Measurements from ENCODE around the gene RIPPLY3.
A peak's percentile ranks its signal among the peaks of the same experiment; 100 is the strongest.

RIPPLY3 gene

GRCh38 chr21:37006486-37007291, at the start of gene RIPPLY3:
Gene RIPPLY3 (plus strand): TSS chr21:37006702. CDS start chr21:37006773, 71 bp downstream.
- peak in 3 of 6 experiments; percentile 4 to 26 (median 6) for DNase-seq

DNA sequence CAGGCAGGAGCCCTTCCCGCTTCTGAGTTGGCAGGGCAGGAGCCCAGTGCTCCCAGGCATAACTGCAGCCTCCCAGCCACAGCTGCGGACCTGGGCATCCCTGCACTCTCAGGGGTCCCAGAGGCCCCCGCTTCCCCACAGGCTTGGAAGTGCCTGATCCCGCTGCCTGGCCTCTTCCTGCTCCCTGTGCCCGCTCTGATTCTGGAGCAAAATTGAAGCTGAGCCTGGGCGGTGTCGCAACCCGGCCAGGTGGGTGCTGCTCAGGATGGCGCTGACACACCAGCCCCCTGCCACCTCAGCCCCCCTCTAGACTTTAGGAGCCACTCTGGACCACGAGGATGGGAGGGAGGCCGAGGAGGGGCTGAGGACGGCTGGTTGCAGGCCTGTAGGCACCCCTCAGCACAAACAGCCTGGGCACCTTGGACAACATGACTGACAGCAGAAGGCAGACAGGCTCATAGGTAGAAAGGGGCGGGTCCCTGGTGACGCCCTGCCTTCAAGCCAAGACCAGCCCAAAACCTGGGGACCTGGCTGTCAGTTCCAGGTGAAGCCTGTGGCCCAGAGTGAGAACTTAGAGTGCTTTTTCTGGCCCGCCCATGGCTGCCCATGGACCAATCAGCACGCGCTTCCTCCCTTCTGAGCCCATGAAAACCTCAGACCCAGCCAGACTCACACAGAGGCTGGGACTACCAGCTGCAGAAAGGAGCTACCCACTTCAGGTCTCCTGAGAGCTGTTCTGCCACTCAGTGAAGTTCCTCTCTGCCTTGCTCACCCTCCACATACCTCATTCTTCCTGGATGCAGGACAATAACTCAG, 47.3 kb upstream of the RIPPLY3 start:
- no peak for DNase-seq

DNA sequence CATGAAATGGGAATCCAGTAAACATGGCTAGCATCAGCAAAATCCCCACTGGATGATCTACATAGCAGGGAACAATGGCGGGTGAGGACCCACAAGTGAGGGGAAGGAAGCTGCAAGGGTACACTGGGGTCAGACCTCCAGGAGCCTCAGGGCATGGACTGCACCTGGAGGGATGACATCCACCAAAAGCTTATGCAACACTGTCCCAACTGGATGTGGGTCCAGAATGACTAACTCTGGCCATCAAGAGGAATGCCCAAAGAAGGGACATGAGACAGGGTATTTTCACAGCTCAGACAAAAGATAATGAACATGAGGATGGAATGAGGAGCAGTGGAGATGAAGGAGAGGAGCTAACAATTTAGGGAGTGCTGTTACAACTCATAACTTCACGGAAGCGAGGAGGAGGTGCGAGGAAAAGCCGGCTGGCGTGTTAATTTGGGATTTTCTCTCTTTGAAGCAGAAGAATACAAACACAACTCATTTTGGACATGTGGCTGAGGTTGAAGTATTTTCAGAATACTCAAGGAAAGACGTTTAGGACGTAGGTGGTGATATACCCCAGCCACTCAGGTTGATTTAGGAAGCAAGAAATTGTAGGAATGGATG, 45.7 kb upstream of the RIPPLY3 start:
- DNase-seq = no peak

DNA sequence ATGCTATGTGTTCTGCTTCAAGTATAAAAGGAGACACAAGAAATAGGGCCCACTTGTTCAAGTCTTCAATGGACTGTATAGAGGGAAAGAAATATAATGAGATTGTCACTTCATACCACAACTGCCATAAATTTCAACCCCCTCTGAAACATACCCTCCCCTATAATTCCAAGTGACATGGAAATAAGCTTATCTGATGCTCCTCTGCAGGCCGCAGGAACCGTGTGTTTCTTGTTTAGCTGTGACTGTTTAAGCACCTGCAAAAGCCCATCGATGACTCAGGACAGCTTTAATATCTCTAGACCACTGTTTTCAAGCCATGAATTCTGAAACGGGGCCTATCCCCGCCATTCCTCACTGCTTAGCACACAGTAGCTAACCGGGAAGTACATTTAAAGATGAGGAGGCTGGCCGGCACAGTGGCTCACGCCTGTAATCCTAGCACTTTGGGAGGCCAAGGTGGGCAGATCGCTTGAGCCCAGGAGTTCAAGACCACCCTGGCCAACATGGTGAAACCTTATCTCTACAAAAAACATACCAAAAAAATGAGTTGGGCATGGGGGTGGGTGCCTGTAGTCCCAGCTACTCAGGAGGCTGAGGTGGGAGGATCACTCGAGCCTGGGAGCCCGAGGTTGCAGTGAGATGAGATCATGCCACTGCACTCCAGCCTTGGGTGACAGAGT, 44.3 kb upstream of the RIPPLY3 start:
- DNase-seq = no peak

GRCh38 chr21:36964398-36964797, 42.1 kb upstream of the RIPPLY3 start:
- no peak for DNase-seq

DNA sequence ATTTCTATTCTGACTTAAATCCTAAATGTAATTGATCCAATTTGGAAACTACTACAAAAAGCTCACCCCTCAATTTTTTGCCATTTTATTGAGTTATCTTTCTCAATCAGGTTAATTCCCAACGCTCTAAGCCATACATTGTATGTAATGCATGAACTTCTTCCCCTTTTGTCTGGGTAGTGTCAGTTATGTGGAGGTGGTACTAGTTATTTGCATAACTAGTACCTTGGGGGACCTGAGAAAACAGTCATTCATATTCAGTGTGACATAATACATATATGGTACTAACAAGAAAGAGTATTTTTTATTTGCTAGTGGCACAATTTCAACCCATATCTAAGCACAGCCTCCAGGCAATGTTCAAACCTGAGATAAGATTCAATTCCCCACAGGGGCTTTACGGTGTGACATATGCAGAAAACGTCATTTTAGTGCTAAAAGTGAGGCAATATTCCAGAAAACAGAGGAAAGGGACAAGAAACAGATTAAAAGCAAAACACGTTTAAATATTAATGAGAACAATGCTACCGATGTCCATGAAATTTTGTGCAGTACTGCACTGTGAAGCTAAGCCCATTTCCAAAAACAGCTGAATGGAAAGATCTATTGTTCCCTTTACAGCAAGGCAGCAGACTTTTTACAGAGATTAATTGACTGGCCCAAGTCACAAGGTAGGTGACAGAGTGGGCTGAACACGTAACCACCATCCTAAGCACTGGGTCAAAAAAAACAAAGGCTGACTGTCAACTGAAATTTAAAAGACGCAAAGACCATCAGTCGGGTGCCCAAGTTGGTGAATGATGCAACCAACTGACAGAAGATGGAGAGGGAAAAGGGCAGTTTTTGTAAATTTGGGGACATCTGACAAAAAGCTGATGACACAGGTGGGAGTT, 41.4 kb upstream of the RIPPLY3 start:
- no peak for DNase-seq

DNA sequence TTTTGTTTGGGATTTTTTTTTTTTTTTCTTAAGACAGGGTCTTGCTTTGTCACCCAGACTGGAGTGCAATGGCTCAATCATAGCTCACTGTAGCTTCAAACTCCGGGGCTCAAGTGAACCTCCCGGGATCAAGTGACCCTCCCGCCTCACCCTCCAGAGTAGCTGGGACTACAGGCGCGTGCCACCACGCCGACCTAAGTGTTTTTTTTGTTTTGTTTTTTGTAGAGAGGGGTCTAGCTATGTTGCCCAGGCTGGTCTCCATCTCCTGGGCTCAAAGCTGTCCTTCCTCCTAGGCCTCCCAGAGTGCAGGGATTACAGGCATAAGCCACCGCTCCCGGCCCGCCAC, 40.8 kb upstream of the RIPPLY3 start:
- DNase-seq = no peak

GRCh38 chr21:36966066-36966820, 40.3 kb upstream of the RIPPLY3 start, which contains the start of gene HLCS:
Gene HLCS (minus strand): TSS chr21:36966669. CDS start chr21:36966638, 31 bp downstream.
- DNase-seq = peak; percentile 47 to 78 (median 66)

DNA sequence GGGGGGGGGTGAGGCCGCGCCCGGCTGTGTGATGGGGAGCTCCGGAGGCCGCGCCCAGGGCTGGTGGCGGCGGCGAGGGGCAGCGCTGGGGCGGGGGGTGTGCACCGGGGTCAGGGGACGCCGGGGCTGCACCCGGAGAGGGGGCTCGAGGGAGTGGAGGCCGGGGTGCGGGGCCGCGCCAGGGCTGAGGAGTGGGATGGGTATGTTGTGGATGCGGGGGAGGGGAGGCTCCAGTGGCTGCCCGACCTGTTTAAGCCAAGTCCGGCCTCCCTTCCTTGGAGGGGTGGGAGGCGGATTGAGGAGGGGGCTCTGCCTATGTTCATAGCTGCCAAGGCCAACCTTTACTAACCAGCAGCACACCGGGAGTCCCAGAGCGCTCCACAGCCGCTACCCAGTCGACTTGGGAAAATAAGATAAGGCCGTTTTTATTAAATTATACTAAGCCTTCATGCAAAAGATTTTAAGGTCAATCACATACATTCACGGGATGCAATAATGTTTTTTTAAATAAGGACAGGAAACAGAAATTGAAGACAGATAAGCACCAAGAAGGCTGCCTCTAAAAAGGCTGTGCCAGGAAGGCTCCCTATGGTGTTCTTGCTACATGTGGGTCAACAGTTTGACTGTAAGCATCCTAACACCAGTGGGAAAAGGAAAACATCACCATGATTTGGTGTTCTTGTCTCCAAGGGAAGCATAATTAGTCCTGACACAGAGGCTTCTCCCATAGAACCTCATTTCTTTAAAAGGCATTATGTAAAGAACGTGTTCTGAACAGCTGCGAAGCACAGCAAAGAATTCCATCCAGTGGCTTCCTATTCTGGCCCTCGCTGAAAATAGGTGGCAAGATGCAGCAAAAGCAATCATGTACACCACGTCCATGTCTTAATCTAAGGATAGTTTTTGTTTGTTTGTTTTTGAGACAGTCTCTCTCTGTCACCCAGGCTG, 39.4 kb upstream of the RIPPLY3 start:
- peak in 1 of 6 experiments; percentile 23 for DNase-seq

DNA sequence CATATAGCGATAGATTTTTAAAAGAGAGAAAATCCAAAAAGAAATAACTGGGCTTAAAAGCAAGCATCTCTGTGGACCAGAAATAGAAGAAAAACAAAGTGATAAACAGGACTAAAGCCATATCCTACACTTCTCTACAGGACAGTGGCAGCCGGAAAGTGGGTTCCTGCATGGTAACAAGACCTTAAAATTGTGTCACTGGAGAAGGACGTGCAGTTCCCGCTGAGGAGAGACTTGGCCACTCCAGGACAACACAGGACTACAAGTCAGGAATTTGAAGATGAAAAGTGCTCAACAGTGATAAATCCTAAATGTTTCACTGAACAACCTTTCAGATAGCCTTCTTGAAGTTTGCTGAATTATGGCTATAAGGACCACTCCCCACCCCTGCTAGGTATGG, 38.1 kb upstream of the RIPPLY3 start:
- no peak for DNase-seq

DNA sequence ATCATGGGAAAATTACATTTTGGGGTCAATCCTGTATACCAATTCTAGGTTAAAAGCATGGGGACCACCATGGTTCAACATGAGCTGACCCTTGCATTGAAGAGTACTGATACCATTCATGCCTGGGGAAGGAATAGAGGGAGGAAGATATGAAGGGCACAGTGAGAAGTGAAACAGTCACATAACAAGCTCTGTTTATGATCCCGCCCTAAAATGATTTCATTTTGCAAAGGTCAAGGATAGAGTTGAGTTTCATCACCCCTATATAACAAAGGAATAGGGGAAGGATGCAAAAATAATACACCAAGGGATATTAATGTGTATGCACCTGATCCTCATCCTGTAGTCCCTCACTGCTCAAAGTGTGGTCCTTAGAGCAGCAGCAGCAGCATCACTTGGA, 37.5 kb upstream of the RIPPLY3 start:
- no peak for DNase-seq

DNA sequence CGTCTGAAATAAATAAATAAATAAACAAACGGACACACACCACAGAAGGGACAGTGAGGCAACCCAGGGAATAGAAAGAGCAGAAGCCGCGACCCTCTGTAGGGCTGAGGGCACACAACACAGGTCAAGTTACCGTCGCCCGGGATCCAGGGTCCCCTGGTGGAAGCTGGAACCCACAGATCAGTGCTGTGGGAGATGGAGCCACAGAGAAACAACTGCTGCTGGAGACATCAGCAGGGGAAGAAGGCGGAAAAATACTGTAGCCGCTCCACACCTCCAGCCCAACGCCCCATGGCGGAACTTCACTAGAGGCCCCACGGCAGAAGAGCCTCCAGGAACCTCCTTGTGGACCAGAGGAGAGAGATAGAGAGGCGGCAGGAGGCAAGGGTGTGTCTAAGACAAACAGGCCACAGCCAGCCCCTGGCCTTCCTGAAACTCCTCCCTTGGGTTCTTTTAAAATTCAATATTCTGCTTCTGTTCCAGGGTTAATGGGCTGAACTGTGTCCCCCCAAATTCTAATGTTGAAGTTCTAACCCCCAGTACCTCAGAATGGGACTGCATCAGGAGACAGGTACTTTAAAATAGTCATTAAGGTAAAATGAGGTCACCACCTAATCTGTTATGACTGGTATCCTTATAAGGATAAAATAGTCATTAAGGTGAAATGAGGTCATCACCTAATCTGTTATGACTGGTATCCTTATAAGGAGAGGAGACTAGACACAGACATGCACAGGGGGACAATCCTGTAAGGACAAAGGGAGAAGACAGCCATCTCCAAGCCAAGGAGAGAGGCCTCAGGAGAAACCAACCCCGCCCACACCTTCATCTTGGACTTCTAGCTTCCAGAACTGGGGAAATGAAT, 32.3 kb upstream of the RIPPLY3 start:
- DNase-seq = no peak

DNA sequence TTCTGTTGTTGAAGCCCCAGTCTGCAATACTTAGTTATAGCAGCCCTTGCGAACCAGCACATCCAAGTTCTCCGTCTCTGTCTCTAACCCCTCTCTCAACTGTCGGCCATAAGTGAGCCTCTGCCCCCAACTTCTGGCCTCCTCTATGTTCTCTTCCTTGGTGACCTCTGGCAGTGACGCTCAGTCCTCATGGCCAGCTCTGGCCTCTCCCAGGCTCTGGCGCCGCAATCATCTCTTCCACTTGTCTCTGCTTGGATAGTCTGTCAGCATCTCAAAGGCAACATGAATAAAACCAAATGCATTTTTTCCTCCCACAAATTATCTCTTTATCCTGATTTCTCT, 31.7 kb upstream of the RIPPLY3 start:
- DNase-seq = no peak

- DNase-seq = no peak
These were observed 30.2 kb upstream of the RIPPLY3 start for GRCh38 chr21:36976228-36976861.

- DNase-seq = peak in 1 of 6 experiments; percentile 16
These were observed 29.4 kb upstream of the RIPPLY3 start for GRCh38 chr21:36976882-36977651.

GRCh38 chr21:36980280-36981048, 26.0 kb upstream of the RIPPLY3 start:
- DNase-seq = peak in 3 of 6 experiments; percentile 2 to 23 (median 16)

DNA sequence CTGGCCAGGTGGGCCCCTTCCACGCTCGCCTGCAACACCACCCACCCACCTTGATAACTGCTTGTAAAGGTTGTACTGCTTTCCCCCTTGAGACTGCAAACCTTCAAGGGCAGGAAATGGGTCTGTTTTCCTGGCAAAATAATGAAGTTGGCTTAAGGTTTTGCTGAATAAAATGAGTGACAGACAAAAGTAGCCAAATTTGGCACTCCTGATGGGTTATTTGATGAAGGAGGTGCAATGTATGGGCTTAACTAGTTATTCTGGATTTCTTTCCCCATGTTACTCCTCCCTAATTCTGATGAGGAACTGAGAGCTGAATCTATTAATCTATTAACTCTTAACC, 25.5 kb upstream of the RIPPLY3 start:
- DNase-seq = peak in 1 of 6 experiments; percentile 17

All from stimulated activated naive CD4-positive, alpha-beta T cell (primary cell).